OCI-LY7 (cell line): Measurements from ENCODE around the gene ERGIC2. TPM values are rescaled to one million over a fixed set of nuclear protein-coding genes. Genes with fewer than 3 reads are reported as not detected.

ENCODE experiments used
- BruUV-seq: library from RNA; stranded (reverse); fragments of 400-500 nt; replicated peaks from 2 replicates; lab custom pipeline; 2021; lab: Mats Ljungman, UMichigan
- CTCF ChIA-PET: fragments of 300-600 bp; sonication (Branson Sonifier 250); formaldehyde crosslinking; loops from one replicate; lab custom pipeline; 2022; ENCODE audit warnings: antibody characterized with exemption; ENCODE audit not compliant: unreplicated experiment; lab: Charles Lee
- POLR2A ChIA-PET: fragments of 300-600 bp; sonication (Branson Sonifier 250); formaldehyde crosslinking; loops from one replicate; lab custom pipeline; 2022; ENCODE audit warnings: antibody characterized with exemption; lab: Charles Lee
- DNase-seq: peaks from one replicate; pipeline ENCODE4 v3.0.0-alpha.2; 2015; ENCODE audit warnings: low spot score
- H2AFZ ChIP-seq: fragments of 200-600 bp; sonication (generic), shearing (Covaris generic); 2 replicates; pipeline ENCODE4 v1.6.1; 2014; ENCODE audit warnings: mild to moderate bottlenecking, antibody characterized with exemption, low read length, moderate library complexity
- H3K27ac ChIP-seq: fragments of 200-600 bp; sonication (generic); 2 replicates; pipeline ENCODE4 v1.5.1; 2014; ENCODE audit warnings: mixed run types, low read depth, mild to moderate bottlenecking, moderate library complexity, low read length, inconsistent platforms; ENCODE audit not compliant: poor library complexity, severe bottlenecking
- H3K36me3 ChIP-seq: fragments of 200-600 bp; sonication (generic); 2 replicates; pipeline ENCODE4 v1.6.1; 2014; ENCODE audit warnings: mild to moderate bottlenecking, antibody characterized with exemption, low read length, moderate library complexity, mixed read lengths; ENCODE audit not compliant: insufficient read depth
- H3K4me1 ChIP-seq: fragments of 200-600 bp; sonication (generic); 2 replicates; pipeline ENCODE4 v1.5.1; 2014; ENCODE audit warnings: mild to moderate bottlenecking, low read length; ENCODE audit not compliant: insufficient read depth, poor library complexity, severe bottlenecking
- H3K4me2 ChIP-seq: fragments of 200-600 bp; sonication (generic); 2 replicates; pipeline ENCODE4 v1.6.1; 2014; ENCODE audit warnings: mild to moderate bottlenecking, low read length
- H3K4me3 ChIP-seq: fragments of 200-600 bp; sonication (generic); 2 replicates; pipeline ENCODE4 v1.5.1; 2014; ENCODE audit warnings: mild to moderate bottlenecking, low read depth, low read length; ENCODE audit not compliant: poor library complexity, severe bottlenecking
- H3K79me2 ChIP-seq: fragments of 200-600 bp; sonication (generic); 2 replicates; pipeline ENCODE4 v1.6.1; 2016; ENCODE audit warnings: low read depth, mild to moderate bottlenecking, low read length, moderate library complexity, mixed read lengths; ENCODE audit not compliant: insufficient read depth
- H3K9me2 ChIP-seq: fragments of 200-600 bp; sonication (generic); 2 replicates; pipeline ENCODE4 v1.6.1; 2016; ENCODE audit warnings: mild to moderate bottlenecking, low read length, mixed read lengths; ENCODE audit not compliant: insufficient read depth
- H3K9me3 ChIP-seq: fragments of 200-600 bp; sonication (generic); 2 replicates; pipeline ENCODE4 v1.6.1; 2014; ENCODE audit warnings: mild to moderate bottlenecking, mixed run types, low read length, mixed read lengths
- H4K20me1 ChIP-seq: fragments of 200-600 bp; sonication (generic); 2 replicates; pipeline ENCODE4 v1.6.1; 2014; ENCODE audit warnings: mild to moderate bottlenecking, antibody characterized with exemption, low read length, moderate library complexity, mixed read lengths; ENCODE audit not compliant: insufficient read depth
- EZH2phosphoT487 ChIP-seq: fragments of 200-600 bp; sonication (generic); IDR thresholded peaks from 2 replicates; pipeline ENCODE4 v1.6.1; 2018; ENCODE audit warnings: low read depth, borderline replicate concordance, mild to moderate bottlenecking, mixed run types, antibody characterized with exemption, low read length, moderate library complexity, mixed read lengths
- intact Hi-C: fragments of 100-400 bp; cut with micrococcal nuclease; formaldehyde crosslinking; loops from one replicate; pipeline ENCODE4 v1.10.0; 2022; ENCODE audit not compliant: unreplicated experiment
- total RNA-seq, 2 experiments: library from RNA; depleted of rRNA in 1 of 2; stranded (reverse); fragments of >200 nt in 1 of 2; shearing (Covaris generic) in 1 of 2; gene quantifications; 2 replicates each; pipeline ENCODE4 v1.2.3, GENCODE V29; 2014 to 2022
- TF ChIP-seq, protein P1 (sequence below): fragments of 200-600 bp; sonication (generic); conservative IDR thresholded peaks from 2 replicates; pipeline ENCODE4 v1.5.1; 2014; ENCODE audit warnings: mild to moderate bottlenecking, antibody characterized with exemption, low read length, moderate library complexity, mixed read lengths

Gene ERGIC2
- total RNA-seq, 2 experiments from 2014 or later, result 34.5 to 61.7 TPM

DNA sequence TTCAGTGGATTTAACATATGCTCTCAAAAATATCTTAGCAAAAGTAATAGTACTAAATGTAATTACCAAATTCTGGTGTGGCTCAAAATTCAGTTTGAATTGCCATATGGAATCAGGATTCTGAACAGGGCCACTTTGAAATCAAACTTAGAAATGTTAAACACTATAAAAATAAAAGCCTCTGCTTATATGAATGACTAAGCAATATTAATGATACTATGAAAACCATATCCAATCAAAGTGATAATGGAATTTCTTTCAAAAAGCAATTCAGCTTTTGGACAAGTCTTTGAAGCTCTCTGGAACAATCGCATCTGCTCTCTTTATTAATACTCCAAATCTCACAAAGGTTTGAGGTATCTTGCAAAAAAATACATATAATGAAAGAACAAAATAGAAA, 51.6 kb downstream of the ERGIC2 start:
- no peak for DNase-seq
- no peaks in the 10 kb centered on the region for H3K9me2 ChIP-seq
- TF ChIP-seq EZH2phosphoT487, result no peak
- TF ChIP-seq, protein P1, sequence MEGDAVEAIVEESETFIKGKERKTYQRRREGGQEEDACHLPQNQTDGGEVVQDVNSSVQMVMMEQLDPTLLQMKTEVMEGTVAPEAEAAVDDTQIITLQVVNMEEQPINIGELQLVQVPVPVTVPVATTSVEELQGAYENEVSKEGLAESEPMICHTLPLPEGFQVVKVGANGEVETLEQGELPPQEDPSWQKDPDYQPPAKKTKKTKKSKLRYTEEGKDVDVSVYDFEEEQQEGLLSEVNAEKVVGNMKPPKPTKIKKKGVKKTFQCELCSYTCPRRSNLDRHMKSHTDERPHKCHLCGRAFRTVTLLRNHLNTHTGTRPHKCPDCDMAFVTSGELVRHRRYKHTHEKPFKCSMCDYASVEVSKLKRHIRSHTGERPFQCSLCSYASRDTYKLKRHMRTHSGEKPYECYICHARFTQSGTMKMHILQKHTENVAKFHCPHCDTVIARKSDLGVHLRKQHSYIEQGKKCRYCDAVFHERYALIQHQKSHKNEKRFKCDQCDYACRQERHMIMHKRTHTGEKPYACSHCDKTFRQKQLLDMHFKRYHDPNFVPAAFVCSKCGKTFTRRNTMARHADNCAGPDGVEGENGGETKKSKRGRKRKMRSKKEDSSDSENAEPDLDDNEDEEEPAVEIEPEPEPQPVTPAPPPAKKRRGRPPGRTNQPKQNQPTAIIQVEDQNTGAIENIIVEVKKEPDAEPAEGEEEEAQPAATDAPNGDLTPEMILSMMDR, result no peak
- H3K36me3 ChIP-seq, result no peaks in the 10 kb centered on the region
- H3K4me2 ChIP-seq, result no peak overlapping the region
- ChIA-PET POLR2A (interaction anchor here (1.3 kb wide), 1 partner anchor 162 kb away, joined by 6 read pairs; no protein-coding TSS in a partner anchor), CTCF (no interaction called here)
- BruUV-seq, result no TSS peak
- H3K4me1 ChIP-seq, result no peaks in the 10 kb centered on the region
- no peaks in the 10 kb centered on the region for H3K79me2 ChIP-seq
- intact Hi-C loops, result no loop called here
- no peak overlapping the region for H2AFZ ChIP-seq
- no peak overlapping the region for H3K27ac ChIP-seq
- H3K9me3 ChIP-seq, result no peaks in the 10 kb centered on the region
- no peaks in the 10 kb centered on the region for H4K20me1 ChIP-seq
- no peak overlapping the region for H3K4me3 ChIP-seq

DNA sequence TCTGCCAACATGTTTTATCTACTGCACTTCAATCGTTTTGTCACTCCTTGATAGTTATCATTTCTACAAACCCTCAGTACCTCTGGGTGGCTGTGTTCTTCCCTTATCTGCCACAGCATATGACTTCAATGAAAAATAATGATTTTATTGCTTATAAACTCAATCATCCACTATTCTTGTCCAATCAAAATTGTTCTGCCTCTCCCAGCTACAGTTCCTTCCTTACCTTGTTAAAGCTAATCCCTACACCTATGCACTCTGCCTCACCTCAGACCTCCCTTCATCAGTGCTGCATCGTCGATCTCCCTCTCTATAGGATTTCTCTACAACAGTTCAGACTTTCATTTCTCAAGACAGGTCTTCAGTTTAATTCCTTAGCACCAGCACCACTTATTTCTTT, 58.8 kb downstream of the ERGIC2 start:
- no peaks in the 10 kb centered on the region for H3K9me3 ChIP-seq
- peaks cover 3% of the 10 kb centered on the region for H3K4me1 ChIP-seq
- POLR2A ChIA-PET, result interaction anchor here (1.0 kb wide), 1 partner anchor 16 kb away, joined by 3 read pairs; no protein-coding TSS in a partner anchor
- intact Hi-C loops, result no loop called here
- H3K9me2 ChIP-seq, result no peaks in the 10 kb centered on the region
- no peak for DNase-seq
- H2AFZ ChIP-seq, result no peak overlapping the region
- H3K4me2 ChIP-seq, result no peak overlapping the region
- no peak for TF ChIP-seq EZH2phosphoT487
- TF ChIP-seq, protein P1, result no peak
- CTCF ChIA-PET, result no interaction called here
- H3K36me3 ChIP-seq, result no peaks in the 10 kb centered on the region; the same call in 1 of the 2 replicates
- H4K20me1 ChIP-seq, result no peaks in the 10 kb centered on the region
- H3K79me2 ChIP-seq, result no peaks in the 10 kb centered on the region
- H3K4me3 ChIP-seq, result no peak overlapping the region
- BruUV-seq, result no TSS peak
- H3K27ac ChIP-seq, result no peak overlapping the region

DNA sequence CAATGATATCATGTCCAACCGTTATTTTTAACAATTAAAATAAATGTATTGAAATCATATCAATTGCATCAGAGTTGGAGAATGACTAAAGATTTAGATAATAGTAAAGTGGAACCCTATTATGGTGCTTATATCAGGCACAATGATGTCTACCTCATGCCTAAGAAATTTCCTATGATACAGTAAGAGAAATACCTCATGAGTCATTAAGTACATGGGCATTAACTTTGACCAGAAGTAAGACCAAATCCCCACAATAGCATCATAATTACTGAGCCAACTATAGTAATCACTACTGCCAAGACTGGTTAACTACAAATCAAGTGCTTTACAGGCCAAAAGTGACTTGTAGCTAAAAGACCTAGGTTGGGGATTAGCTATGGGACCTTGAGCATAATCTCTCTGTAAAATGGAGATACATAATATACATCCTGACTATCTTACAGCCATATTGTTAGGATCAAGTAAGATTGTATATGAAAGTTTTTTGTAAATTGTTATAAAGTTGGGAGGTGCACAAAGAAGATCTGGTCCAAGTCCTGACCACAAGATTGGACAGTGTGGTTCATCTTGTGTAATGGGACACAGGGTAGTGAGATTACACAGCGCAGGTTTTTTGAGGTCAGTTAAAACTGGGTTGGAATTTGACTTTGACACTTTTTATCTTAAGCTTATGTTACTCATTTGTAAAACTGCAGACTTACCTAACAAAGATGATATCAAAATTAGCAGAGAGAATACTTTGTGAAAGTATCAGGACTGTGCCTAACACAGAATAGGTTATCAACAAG, 60.5 kb downstream of the ERGIC2 start:
- H2AFZ ChIP-seq, result no peak overlapping the region
- H3K4me1 ChIP-seq, result peaks cover 3% of the 10 kb centered on the region
- H3K9me3 ChIP-seq, result no peaks in the 10 kb centered on the region
- no peak for TF ChIP-seq EZH2phosphoT487
- TF ChIP-seq, protein P1, result no peak
- H3K4me2 ChIP-seq, result no peak overlapping the region
- no TSS peak for BruUV-seq
- H3K4me3 ChIP-seq, result no peak overlapping the region
- H3K9me2 ChIP-seq, result no peaks in the 10 kb centered on the region
- no peaks in the 10 kb centered on the region; the same call in 1 of the 2 replicates for H3K36me3 ChIP-seq
- no peaks in the 10 kb centered on the region for H4K20me1 ChIP-seq
- DNase-seq, result no peak
- no peaks in the 10 kb centered on the region for H3K79me2 ChIP-seq
- H3K27ac ChIP-seq, result no peak overlapping the region
- ChIA-PET CTCF (no interaction called here), POLR2A (interaction anchor here (0.7 kb wide), 2 partner anchors 163 to 289 kb away, joined by 3 read pairs; no protein-coding TSS in a partner anchor)
- intact Hi-C loops, result no loop called here
